ENCODE measurements around the gene LRMDA. TPM values are rescaled to one million over a fixed set of nuclear protein-coding genes. Genes with fewer than 3 reads are reported as not detected.

The LRMDA gene
- total and polyA plus RNA-seq, 2 of the 8 experiments (the other 6 are each of a cell fraction or from before 2014, with no cell fraction given) = 0.86 to 2.8 TPM

DNA sequence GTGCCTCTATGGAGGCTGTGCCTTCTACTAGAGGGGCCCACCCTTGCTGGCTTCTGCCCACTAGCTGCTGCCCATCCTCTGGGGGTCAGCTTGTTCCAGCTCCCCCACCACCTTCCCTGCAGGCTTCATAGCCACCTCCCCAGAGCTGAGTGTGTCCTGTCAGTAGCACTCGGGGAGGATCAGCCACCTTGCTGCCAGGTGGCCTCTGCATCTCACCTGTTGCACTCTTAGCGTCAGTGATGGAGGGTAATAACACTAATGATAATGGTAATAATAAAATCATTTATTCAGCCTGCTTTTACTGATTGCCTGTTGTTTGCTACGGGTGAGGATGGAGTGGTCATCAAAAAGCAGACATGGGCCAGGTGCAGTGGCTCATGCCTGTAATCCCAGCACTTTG lies 377.6 kb downstream of the LRMDA start:
- Histone ChIP-seq H4K91ac (replicated peaks; ENCODE audit: insufficient read length, low read length) (no peak overlapping the region), H2BK120ac (replicated peaks; ENCODE audit: low read depth, low read length) (no peak overlapping the region), H3K56ac (replicated peaks; ENCODE audit: insufficient read length, low read depth, low read length) (no peak overlapping the region), H3K4me2 (ENCODE audit: insufficient read depth in 1 of 2, low read depth in 2 of 2, low read length in 2 of 2) (no peak overlapping the region), H3K4me3 (ENCODE audit: extremely low read depth in 1 of 4, insufficient read depth in 2 of 4, low read depth in 3 of 4, low read length in 4 of 4) (no peak overlapping the region), H3K36me3 (ENCODE audit: control insufficient read depth in 2 of 4, insufficient read depth in 4 of 4, low read length in 3 of 4) (no peaks in the 10 kb centered on the region), H3K9ac (replicated peaks in 1 of 4; ENCODE audit: extremely low read depth in 1 of 4, low read depth in 3 of 4, low read length in 3 of 4) (no peak overlapping the region), H3K14ac (ENCODE audit: insufficient read length) (no peak overlapping the region), H3K4ac (replicated peaks; ENCODE audit: insufficient read length, low read depth, low read length) (no peak overlapping the region), H3K4me1 (replicated peaks in 1 of 4; ENCODE audit: control insufficient read depth in 3 of 4, insufficient read depth in 4 of 4, low read length in 3 of 4) (peaks cover 0 to 3% (median 0%) of the 10 kb centered on the region in 4 experiments; a peak in 2 of 7 replicates), H3K23ac (ENCODE audit: insufficient read length) (no peak overlapping the region), H4K5ac (ENCODE audit: insufficient read length, low read depth, low read length) (no peak overlapping the region), H3K27ac (ENCODE audit: low read depth, low read length) (no peak overlapping the region), H4K8ac (ENCODE audit: extremely low read depth, insufficient read depth, low read length) (no peak overlapping the region), H2AFZ (ENCODE audit: low read length) (no peak overlapping the region), H3K18ac (ENCODE audit: extremely low read depth, low read length) (no peak overlapping the region), H3K9me3 (ENCODE audit: insufficient read depth in 2 of 2, low read depth in 1 of 2, low read length in 1 of 2) (no peaks in the 10 kb centered on the region), H4K20me1 (replicated peaks in 1 of 2; ENCODE audit: control insufficient read depth in 1 of 2, insufficient read depth in 2 of 2, low read length in 2 of 2) (no peaks in the 10 kb centered on the region), H3K79me2 (ENCODE audit: control insufficient read depth in 1 of 2, insufficient read depth in 2 of 2, low read length in 2 of 2) (no peaks in the 10 kb centered on the region), H2BK12ac (ENCODE audit: low read depth, low read length) (no peak overlapping the region), H3K79me1 (ENCODE audit: low read depth, low read length) (no peaks in the 10 kb centered on the region), H2AK5ac (ENCODE audit: low read depth, low read length) (no peak overlapping the region), H3K23me2 (ENCODE audit: low read depth, low read length) (no peaks in the 10 kb centered on the region; the same call in 1 of the 2 replicates), H2BK20ac (ENCODE audit: low read length) (no peak overlapping the region), H3K27me3 (replicated peaks in 1 of 4; ENCODE audit: control insufficient read depth in 3 of 4, extremely low read depth in 1 of 4, insufficient read depth in 3 of 4, low read length in 3 of 4) (no peaks in the 10 kb centered on the region), H2BK15ac (ENCODE audit: low read length) (no peak overlapping the region), H2BK5ac (ENCODE audit: low read depth, low read length) (no peak overlapping the region)
- DNase-seq (ENCODE audit: low read depth in 1 of 2, low spot score in 2 of 2) = no peak
- FAIRE-seq = no peak
- ChIA-PET CTCF (ENCODE audit: partially characterized antibody) (no interaction called here), POLR2A (ENCODE audit: partially characterized antibody) (no interaction called here)
- TF ChIP-seq SP2 (IDR thresholded peaks at IDR 0.05; ENCODE audit: low read length) = no peak
- TF ChIP-seq TCF12 (IDR thresholded peaks at IDR 0.05; ENCODE audit: low read depth, low read length) = no peak
- no peak for TF ChIP-seq SIX5 (IDR thresholded peaks at IDR 0.05; ENCODE audit: low read depth, low read length)
- no peak for TF ChIP-seq SRF (IDR thresholded peaks at IDR 0.05; ENCODE audit: low read depth, low read length)
- TF ChIP-seq CBX5 (IDR thresholded peaks at IDR 0.05; ENCODE audit: low read depth, low read length) = no peak
- TF ChIP-seq, protein P1, sequence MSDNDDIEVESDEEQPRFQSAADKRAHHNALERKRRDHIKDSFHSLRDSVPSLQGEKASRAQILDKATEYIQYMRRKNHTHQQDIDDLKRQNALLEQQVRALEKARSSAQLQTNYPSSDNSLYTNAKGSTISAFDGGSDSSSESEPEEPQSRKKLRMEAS (IDR thresholded peaks at IDR 0.05) = no peak
- WGBS, 2 experiments (ENCODE audit: extremely low coverage in 1 of 2, insufficient coverage in 1 of 2, insufficient read length in 1 of 2, insufficient replicate concordance in 2 of 2, low coverage in 1 of 2, low lambda C conversion rate in 2 of 2, missing lambda C conversion rate in 1 of 2) = 94% methylated on average over 3 of the region's 3 CpGs; no CpG with 5 or more reads in 1 of the 2 experiments
